HTR-8/SVneo (cell line): ENCODE results near the gene PRMT7.

Experiments
- DNase-seq: peaks from one replicate; pipeline ENCODE4 v3.0.0; 2011; ENCODE audit warnings: low spot score, mixed read lengths; ENCODE audit not compliant: insufficient read length
- FAIRE-seq: peaks from 2 replicates; lab custom pipeline; 2011; peaks lifted over from hg19 to GRCh38; lab: Jason Lieb, UNC

Gene PRMT7

GRCh38 chr16:68404736-68405345 is 94.0 kb downstream of the PRMT7 start:
- FAIRE-seq = no peak

GRCh38 chr16:68406458-68407152 is 95.8 kb downstream of the PRMT7 start:
- DNase-seq = no peak
- peak; percentile 79 for FAIRE-seq

More at GRCh38 chr16:68404736-68405345, 94.0 kb downstream of the PRMT7 start:
- no peak for DNase-seq
